GM20431 (cell line): Measurements from ENCODE around the gene SREK1.

Experiments used
- in situ Hi-C: fragments of 300-500 bp; cut with MseI, MboI; formaldehyde crosslinking; loops from one replicate; pipeline ENCODE4 v1.15.0; 2020; ENCODE audit warnings: low sequenced_read_pairs; ENCODE audit not compliant: unreplicated experiment

SREK1 gene, protein sequence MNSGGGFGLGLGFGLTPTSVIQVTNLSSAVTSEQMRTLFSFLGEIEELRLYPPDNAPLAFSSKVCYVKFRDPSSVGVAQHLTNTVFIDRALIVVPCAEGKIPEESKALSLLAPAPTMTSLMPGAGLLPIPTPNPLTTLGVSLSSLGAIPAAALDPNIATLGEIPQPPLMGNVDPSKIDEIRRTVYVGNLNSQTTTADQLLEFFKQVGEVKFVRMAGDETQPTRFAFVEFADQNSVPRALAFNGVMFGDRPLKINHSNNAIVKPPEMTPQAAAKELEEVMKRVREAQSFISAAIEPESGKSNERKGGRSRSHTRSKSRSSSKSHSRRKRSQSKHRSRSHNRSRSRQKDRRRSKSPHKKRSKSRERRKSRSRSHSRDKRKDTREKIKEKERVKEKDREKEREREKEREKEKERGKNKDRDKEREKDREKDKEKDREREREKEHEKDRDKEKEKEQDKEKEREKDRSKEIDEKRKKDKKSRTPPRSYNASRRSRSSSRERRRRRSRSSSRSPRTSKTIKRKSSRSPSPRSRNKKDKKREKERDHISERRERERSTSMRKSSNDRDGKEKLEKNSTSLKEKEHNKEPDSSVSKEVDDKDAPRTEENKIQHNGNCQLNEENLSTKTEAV

DNA sequence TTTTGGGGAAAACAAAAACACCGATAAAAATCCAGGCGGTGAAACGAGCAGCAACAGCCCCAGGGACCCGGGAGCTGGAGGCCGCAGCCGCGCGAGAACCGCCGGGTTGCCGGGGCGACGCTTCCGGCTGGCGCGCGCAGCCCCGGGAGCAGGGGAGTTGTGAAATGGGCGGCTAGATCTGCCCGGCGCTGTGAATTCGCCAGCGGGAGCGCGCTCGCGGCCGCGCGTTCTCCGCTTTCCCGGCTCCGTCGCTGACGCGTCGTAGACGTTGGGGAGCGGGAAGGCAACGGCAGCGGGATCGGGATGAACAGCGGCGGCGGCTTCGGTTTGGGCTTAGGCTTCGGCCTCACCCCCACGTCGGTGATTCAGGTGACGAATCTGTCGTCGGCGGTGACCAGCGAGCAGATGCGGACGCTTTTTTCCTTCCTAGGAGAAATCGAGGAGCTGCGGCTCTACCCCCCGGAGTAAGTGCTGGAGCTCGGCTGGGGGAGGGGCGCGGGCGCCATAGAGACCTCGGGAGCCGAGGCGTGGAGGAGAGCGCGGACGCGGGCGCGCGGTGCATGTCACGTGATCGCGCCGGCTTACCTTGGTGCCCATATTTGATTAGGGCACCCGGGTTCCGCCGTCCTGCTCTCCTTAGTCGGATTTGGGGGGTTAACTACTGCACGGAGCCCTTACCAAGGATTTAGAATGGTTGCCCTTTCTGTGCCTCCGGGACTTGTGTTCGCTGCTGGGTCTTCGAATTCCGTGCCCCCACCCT, at the start of gene SREK1:
Gene SREK1, plus strand, starts transcription at position 227 of the 760 bp plus-strand sequence. Its CDS starts 77 bp downstream, at position 304.
- in situ Hi-C loops: loop anchor here (25.0 kb wide), 1 partner anchor 257 kb away; no protein-coding TSS in a partner anchor

DNA sequence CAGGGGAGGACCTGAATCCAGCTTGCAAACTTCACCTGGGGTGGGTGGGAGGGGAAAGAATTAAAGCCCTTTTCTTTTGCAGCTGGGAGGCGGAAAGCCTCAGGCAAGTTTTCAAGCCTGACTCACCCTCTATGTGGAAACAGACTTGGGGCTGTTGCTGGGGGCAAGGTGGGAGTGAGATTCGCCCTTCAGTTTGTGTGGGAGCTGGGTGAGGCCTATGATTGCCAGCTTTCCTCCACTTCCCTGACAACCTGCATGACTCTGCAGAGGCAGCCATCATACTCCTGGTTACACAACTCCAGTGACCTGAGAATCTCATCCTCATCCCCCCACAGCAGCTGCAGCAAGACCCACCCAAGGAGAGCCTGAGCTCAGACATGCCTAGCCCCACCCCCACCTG, 43.2 kb upstream of the SREK1 start:
- in situ Hi-C loops: no loop called here

DNA sequence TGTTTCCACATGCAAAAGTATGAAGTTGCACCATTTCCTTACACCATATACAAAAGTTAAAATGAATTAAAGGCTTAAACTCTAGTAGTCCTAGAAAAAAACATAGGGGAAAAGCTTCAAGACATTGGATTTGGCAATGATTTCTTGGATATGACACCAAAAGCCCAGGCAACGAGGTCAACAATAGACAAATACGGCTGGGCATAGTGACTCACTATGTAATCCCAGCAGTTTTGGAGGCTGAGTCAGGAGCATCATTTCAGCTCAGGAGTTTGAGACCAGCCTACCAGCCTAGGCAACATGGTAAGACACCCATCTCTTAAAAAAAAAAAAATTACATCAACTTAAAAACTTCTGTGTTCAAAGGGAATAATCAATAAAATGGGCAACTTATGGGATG, 30.9 kb upstream of the SREK1 start:
- in situ Hi-C loops: no loop called here

DNA sequence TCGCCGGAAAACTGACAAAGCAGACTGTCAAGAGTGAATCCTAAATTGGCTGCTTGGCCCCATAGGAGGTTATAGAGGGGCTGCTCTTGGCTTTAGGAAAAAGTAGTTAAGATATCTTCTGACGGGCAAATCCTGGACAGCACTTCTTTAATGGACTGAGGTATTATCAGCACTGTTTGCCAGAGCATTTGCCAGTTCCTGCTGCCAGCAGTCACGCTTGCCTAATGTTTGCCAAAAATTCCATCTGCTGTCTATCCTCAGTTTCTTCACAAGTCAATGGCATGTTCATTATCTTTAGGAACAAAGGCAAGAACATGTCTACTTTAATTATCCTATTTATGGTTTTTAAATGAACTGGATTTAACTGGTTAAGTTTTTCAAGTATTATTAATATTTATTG, 25.8 kb upstream of the SREK1 start:
- in situ Hi-C loops: no loop called here

DNA sequence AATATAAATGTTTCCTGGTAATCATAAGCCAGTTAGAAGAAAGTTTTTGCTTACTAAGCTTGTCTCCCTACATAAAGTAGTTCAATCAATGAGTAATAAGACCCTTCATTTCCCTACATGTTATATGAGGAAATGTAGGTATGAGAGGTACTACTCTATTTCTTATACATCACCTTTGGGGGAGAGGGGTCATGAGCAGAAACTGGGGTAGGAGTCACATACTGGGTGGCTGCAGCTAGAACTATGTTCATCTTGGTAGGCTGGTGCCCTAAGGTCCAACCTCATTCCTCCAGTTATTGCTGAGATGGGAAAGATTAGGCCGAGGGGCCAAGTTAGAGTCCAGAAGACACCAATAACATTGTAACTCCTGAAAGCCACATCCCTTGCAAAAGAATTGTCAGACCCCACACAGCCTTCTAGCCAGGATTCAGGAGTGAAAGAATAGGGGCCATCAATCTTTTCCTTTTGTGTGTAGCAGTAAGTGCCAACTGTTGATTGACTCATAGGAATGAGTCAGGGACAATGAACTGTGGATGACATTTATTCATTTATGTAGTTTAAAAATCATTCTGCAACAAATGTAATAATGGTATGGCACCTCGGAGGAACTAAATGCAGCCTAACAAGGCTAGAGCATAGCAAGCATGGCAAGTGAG, 21.6 kb upstream of the SREK1 start:
- in situ Hi-C loops: no loop called here

DNA sequence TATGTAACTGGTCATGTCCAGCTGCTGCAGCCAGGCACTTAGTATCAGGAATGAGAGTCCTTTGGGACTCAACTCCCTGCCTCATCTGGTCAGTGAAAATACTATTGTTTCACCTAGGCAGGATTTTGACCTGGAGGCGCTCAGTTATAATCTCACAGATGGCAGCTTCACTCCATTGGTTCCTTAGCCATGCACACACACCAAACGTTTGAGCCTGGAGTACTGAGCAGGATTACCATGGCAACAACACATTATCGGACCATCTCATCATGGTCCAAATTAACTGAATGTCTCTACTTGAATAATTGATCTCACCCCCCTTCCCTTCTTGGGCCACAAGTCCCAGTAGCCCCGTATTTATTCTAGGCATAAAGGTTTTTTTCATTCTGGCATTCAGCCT, 15.0 kb upstream of the SREK1 start:
- in situ Hi-C loops: loop anchor here (25.0 kb wide), 1 partner anchor 242 kb away; no protein-coding TSS in a partner anchor

DNA sequence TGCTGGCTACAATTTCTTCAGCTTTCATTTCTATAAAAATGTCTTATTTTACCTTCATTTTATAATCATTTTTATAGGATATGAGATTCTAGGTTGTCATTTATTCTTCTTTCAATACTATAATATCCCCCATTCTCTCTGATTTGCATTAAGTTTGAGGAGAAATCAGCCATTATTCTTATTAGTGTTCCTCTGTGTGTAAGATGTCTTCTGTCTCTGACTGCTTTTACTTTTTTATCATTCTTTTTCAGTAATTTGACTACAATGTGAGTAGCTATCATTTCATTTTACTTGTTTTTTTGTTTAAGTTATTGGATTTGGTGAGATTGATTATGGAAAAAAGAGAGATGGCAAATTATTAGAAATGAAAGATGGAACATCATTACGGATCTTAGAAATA, 13.6 kb upstream of the SREK1 start:
- in situ Hi-C loops: loop anchor here (25.0 kb wide), 1 partner anchor 243 kb away; no protein-coding TSS in a partner anchor

DNA sequence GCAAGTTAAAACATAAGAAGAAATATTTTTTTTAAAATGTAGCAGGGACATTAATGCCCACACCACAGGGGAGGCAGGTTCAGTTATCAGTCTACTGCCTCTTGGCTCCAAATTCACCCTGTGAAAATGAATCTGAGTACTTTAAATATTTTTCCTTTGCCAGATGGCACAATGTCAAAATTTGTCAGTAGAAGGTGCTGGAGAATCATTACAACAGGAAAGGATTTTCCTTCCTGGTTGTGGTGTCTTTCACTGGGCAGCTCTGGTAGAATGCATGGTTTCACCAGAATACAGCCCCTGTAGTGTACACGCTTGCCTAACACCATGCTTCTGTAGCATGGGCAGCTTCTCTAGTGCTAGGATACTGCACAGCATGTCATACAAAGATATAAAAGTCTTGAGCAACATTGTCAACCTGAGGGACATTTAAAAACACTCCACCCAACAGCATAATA, 9.7 kb upstream of the SREK1 start:
- in situ Hi-C loops: loop anchor here (25.0 kb wide), 1 partner anchor 247 kb away; no protein-coding TSS in a partner anchor

DNA sequence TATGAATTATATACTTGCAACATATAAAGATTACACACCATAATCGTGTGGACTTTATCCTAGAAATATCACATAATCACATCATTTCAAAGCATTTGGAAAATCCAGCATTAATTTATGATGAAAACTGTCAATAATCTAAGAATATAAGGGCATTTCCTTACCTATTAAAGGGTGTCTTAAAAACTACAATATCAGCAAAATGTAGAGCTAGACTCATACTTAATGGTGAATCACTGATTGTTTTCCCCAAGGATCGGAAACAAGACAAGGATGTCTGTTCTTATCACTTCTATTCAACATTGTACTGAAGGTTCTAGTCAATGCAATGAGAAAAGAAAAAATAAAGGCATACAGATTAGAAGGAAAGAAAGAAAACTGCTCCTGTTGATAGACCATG, 8.0 kb upstream of the SREK1 start:
- in situ Hi-C loops: loop anchor here (25.0 kb wide), 1 partner anchor 249 kb away; no protein-coding TSS in a partner anchor

DNA sequence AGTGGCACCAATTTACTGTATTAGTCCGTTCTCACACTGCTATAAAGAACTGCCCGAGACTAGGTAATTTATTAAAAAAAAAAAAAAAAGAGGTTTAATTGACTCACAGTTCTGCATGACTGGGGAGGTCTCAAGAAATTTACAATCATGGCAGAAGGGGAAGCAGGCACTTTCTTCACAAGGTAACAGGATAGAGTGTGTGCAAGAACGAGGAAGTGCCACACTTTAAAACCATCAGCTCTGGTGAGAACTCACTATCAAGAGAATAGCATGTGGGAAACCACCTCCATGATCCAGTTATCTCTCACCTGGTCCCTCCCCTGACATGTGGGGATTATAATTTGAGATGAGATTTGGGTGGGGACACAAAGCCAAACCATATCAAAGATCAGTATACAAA, 7.2 kb upstream of the SREK1 start:
- in situ Hi-C loops: loop anchor here (25.0 kb wide), 1 partner anchor 250 kb away; no protein-coding TSS in a partner anchor

DNA sequence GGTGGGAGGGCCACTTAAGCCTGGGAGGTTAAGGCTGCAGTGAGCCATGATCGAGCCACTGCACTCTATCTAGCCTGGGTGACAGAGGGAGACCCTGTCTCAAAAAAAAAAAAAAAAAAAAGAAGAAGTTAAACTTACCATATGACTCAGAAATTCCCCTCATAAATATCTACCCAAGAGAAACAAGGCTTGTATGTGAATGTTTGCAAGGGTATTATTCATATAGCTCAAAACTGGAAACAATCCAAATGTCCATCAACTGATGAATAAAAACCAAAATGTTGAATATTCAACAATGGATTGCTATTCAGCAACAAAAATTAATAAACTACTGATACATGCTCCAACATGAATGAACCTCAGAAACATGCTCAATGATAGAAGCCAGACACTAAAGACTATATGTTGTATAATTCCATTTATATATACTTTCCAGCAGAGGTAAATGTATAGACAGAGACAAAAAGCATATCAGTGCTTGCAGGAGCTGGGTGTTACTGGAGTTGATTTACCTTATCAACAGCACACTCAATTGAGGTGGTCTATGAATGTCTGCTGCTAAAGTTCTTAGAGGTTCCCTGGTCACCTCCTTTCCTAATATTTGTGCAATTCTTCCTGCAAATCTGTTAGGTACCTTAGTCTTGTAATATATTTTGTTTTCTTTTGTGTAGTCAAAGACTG, 5.3 kb upstream of the SREK1 start:
- in situ Hi-C loops: loop anchor here (25.0 kb wide), 1 partner anchor 251 kb away; no protein-coding TSS in a partner anchor

DNA sequence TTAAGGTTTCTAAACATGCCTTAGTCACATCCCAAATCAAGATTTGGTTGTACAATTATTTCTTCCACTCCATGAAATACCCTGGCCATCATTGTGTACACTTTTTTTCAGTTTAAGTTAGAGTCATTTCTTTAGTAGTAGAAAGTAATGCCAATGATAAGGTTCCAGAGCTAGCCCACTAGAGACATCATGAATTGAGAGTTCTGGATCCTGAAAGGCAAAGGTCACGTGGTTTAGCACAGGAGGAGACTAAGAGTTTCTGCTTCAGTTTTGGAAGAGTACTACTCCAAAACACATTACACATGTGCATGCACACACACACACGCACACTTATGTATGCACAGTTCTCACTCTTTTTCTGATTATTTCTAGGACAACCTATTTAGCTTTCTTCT, 4.8 kb upstream of the SREK1 start:
- in situ Hi-C loops: loop anchor here (25.0 kb wide), 1 partner anchor 252 kb away; no protein-coding TSS in a partner anchor

DNA sequence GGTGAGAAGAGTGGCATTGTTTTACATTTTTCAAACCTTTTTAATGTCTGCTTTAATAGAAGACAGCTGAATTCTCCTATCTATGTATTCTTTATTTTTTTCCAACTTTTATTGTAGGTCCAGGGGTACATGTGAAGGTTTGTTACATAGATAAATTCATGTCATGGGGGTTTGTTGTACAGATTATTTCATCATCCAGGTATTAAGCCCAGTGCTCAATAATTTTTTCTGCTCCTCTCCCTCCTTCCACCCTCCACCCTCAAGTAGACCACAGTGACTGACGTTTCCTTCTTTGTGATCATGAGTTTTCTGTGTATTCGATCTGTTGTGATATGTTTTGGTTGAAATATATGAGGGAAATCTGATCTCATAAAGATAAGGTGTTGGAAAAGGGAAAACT, 1.7 kb upstream of the SREK1 start:
- in situ Hi-C loops: loop anchor here (25.0 kb wide), 1 partner anchor 255 kb away; no protein-coding TSS in a partner anchor

DNA sequence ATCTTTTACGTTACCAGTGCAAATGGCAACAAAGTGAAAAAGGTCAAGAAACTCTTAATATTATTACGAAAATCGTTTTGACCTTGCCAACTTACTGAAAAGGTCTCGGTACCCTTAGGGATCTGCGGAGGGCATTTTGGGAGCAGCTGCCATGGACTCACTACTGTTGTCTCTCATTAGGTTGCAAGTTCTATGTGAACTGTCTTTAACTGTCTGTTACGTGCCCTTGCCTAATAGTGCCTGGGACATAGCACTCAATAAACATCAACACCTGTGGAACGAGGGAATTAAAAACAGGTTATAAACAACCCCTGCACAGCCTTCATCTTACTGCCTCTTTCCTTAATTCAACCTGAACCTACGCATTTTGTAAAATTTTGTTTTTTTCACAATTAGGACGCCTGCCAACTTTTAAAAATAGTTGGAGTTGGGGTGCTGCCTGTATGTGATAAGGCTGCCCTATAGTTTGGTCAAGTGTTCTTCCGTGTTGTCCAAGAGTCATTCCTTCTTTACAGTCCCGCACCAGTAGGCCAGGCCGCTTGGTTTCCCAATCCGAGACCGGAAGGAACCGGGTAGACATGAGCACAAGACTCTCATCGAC, 527 bp upstream of the SREK1 start:
- in situ Hi-C loops: loop anchor here (25.0 kb wide), 1 partner anchor 256 kb away; no protein-coding TSS in a partner anchor

DNA sequence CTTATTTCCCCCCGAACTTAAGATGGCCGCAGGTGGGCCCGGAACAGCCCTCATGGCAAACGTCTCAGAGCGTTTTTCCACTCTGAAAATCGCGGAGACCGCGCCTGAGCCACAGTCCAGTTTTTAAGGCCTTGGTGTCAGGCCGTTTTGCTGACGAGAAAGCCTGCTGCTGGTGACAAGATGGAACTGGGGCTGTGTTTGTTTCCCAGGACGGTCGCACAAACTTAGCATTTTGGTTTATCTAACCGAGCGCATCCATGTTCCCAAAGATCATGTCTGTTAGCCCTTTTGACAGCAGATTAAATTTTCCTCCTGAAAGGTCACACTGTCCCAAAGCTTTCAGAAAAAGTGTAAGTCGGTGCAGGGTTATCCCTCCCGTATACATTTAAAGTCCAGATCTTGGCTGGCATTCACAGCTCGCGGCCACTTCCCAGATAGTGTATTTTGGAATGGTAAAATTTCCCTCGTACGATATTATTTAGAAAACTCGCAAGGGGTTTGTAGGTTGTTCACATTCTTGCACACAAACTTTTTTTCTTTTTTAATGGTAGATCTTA, 812 bp downstream of the SREK1 start:
- in situ Hi-C loops: loop anchor here (25.0 kb wide), 1 partner anchor 258 kb away; no protein-coding TSS in a partner anchor

DNA sequence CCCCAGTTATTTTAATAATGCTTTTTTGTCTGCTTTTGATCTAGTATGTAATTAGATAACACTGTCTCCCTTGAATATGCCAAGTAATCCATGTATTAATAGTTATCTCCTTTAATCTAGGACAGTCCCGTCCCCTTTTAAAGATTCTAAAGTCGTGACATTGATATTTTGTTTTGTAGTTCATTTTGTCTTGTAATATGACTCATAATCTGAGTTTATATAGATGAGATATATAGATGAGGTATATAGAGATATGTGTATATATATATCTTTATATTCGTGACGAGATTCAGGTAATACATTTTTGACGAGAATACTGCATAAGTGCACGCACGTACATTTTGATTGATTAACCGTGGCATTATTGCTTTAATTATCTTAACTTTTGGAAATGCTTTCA, 1.6 kb downstream of the SREK1 start:
- in situ Hi-C loops: loop anchor here (25.0 kb wide), 1 partner anchor 258 kb away; no protein-coding TSS in a partner anchor

DNA sequence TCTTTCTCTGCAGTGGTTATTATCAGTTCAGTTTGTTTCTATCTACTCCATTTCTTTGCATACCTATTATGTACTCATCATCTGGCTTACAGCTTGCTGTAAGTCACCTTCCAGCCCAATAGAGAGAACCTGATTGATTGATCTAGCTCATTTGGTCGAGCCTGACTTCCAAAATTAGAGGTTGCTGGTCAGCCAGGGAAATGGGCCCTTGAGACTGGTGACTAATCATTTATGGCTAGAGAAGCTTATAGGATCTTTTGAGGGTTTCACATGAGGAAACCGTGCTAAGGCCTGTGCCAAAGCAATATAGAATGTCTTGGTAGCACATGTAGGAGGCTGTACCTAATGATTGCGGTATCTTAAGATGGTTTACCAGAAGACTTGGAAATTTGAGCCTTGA, 5.8 kb downstream of the SREK1 start:
- in situ Hi-C loops: loop anchor here (25.0 kb wide), 2 partner anchors 263 to 388 kb away; no protein-coding TSS in a partner anchor

DNA sequence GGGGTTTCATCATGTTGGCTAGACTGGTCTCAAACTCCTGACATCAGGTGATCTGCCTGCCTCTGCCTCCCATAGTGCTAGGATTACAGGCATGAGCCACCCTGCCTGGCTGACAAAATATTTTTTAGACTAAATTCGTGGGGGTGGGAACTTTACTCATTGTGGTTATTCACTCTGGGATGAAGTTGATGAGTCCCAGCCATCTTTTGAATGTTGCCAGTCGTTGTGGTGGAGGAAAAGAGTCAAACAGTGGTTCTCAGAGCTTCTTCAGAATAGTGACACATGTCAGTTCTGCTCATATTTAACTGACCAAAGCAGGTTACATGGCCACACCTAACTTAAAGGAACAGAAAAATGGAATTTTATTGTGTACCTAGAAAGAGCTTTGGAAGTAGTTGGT, 6.9 kb downstream of the SREK1 start:
- in situ Hi-C loops: loop anchor here (25.0 kb wide), 1 partner anchor 389 kb away; no protein-coding TSS in a partner anchor
